Smooth muscle cell (in vitro differentiated cells): Measurements from ENCODE around the gene KLF11. TPM values are rescaled to one million over a fixed set of nuclear protein-coding genes. Genes with fewer than 3 reads are reported as not detected.

Experiments
- DNase-seq: peaks from one replicate; lab custom pipeline; 2025; ENCODE audit not compliant: unreplicated experiment; lab: John Stamatoyannopoulos, UW
- H2AFZ ChIP-seq: fragments of 200-600 bp; sonication (generic); 2 replicates; pipeline ENCODE4 v1.6.0; 2016; ENCODE audit warnings: antibody characterized with exemption, low read depth, mild to moderate bottlenecking
- H3F3A ChIP-seq: fragments of 200-600 bp; sonication (generic); 2 replicates; pipeline ENCODE4 v1.6.0; 2017; ENCODE audit warnings: antibody characterized with exemption, low read depth
- H3K27ac ChIP-seq: fragments of 200-600 bp; sonication (generic); 2 replicates; pipeline ENCODE4 v1.5.1; 2016; ENCODE audit warnings: low read depth, mild to moderate bottlenecking
- H3K27me3 ChIP-seq: fragments of 200-600 bp; sonication (generic); 2 replicates; pipeline ENCODE4 v1.6.1; 2016; ENCODE audit warnings: low read depth, mild to moderate bottlenecking
- H3K36me3 ChIP-seq: fragments of 200-600 bp; sonication (generic); 2 replicates; pipeline ENCODE4 v1.5.1; 2016; ENCODE audit warnings: low read depth
- H3K4me1 ChIP-seq: fragments of 200-600 bp; sonication (generic); 2 replicates; pipeline ENCODE4 v1.5.1; 2016; ENCODE audit warnings: low read depth
- H3K4me2 ChIP-seq: fragments of 200-600 bp; sonication (generic); 2 replicates; pipeline ENCODE4 v1.6.0; 2016; ENCODE audit warnings: mild to moderate bottlenecking
- H3K4me3 ChIP-seq: fragments of 200-600 bp; sonication (generic); 2 replicates; pipeline ENCODE4 v1.5.1; 2016; ENCODE audit warnings: mild to moderate bottlenecking
- H3K79me2 ChIP-seq: fragments of 200-600 bp; sonication (generic); 2 replicates; pipeline ENCODE4 v1.6.0; 2016; ENCODE audit warnings: low read depth, mild to moderate bottlenecking
- H3K9ac ChIP-seq: fragments of 200-600 bp; sonication (generic); 2 replicates; pipeline ENCODE4 v1.6.0; 2016; ENCODE audit warnings: low read depth
- H3K9me3 ChIP-seq: fragments of 200-600 bp; sonication (generic); replicated peaks from 2 replicates; pipeline ENCODE4 v1.5.1; 2016; ENCODE audit warnings: low read depth
- H4K20me1 ChIP-seq: fragments of 200-600 bp; sonication (generic); 2 replicates; pipeline ENCODE4 v1.6.0; 2016; ENCODE audit warnings: low read depth
- WGBS: methylation state at CpG from one replicate; pipeline ENCODE4 v1.1.7; 2016; ENCODE audit warnings: low lambda C conversion rate; 5-methylcytosine and 5-hydroxymethylcytosine counted together
- polyA plus RNA-seq: library from polyadenylated mRNA; unstranded; fragments of >200 nt; fragmentation: Nextera tagmentation; extraction: Ambion mirVana; gene quantifications from 2 replicates; pipeline ENCODE4 v1.2.1, GENCODE V29; 2016
- total RNA-seq: library from RNA; depleted of rRNA; stranded (reverse); fragments of >200 nt; gene quantifications from 2 replicates; pipeline ENCODE4 v1.2.3, GENCODE V29; 2014
- TF ChIP-seq, protein P1 (sequence below): fragments of 200-600 bp; sonication (generic); IDR thresholded peaks from 2 replicates; pipeline ENCODE4 v1.5.1; 2017; ENCODE audit warnings: borderline replicate concordance, mild to moderate bottlenecking, antibody characterized with exemption; ENCODE audit not compliant: insufficient read depth, poor library complexity, severe bottlenecking

KLF11 gene
- total and polyA plus RNA-seq, 2 experiments from 2014 or later, result 9.9 to 12.7 TPM

GRCh38 chr2:10007921-10008808 lies 35.2 kb upstream of the KLF11 start:
- Histone ChIP-seq H3F3A (no peaks in the 10 kb centered on the region), H3K79me2 (no peaks in the 10 kb centered on the region), H3K4me2 (peak overlapping the region; percentile 29), H3K27me3 (no peaks in the 10 kb centered on the region), H4K20me1 (no peaks in the 10 kb centered on the region), H2AFZ (peak overlapping the region; percentile 56), H3K36me3 (no peaks in the 10 kb centered on the region), H3K9me3 (no peaks in the 10 kb centered on the region), H3K4me3 (no peak overlapping the region), H3K4me1 (peaks cover 6% of the 10 kb centered on the region), H3K27ac (peak overlapping the region; percentile 5), H3K9ac (no peak overlapping the region)
- TF ChIP-seq, protein P1, sequence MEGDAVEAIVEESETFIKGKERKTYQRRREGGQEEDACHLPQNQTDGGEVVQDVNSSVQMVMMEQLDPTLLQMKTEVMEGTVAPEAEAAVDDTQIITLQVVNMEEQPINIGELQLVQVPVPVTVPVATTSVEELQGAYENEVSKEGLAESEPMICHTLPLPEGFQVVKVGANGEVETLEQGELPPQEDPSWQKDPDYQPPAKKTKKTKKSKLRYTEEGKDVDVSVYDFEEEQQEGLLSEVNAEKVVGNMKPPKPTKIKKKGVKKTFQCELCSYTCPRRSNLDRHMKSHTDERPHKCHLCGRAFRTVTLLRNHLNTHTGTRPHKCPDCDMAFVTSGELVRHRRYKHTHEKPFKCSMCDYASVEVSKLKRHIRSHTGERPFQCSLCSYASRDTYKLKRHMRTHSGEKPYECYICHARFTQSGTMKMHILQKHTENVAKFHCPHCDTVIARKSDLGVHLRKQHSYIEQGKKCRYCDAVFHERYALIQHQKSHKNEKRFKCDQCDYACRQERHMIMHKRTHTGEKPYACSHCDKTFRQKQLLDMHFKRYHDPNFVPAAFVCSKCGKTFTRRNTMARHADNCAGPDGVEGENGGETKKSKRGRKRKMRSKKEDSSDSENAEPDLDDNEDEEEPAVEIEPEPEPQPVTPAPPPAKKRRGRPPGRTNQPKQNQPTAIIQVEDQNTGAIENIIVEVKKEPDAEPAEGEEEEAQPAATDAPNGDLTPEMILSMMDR, result no peak
- no peak for DNase-seq
- WGBS, result 68% methylated on average over 20 of the region's 22 CpGs

DNA sequence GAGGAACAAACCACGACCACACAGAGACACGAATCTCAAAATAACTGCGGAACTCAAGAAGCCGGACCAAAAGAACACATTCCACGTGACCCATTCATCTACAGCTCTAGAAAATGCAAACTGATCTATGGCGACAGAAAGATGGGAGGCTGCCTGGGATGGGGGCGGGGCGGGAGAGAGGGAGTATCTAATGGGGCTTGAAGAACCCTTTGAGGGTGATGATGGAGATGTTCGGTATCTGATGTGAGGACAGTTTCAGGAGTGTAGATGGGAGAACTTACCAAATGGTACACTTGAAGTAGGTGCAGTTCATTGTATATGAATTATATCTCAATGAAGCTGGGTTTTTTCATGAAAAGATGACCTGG lies 34.6 kb upstream of the KLF11 start:
- Histone ChIP-seq H3F3A (no peaks in the 10 kb centered on the region), H3K9me3 (no peaks in the 10 kb centered on the region), H4K20me1 (no peaks in the 10 kb centered on the region), H3K4me2 (peak overlapping the region; percentile 29), H3K27ac (no peak overlapping the region), H3K79me2 (no peaks in the 10 kb centered on the region), H3K27me3 (no peaks in the 10 kb centered on the region), H2AFZ (peak overlapping the region; percentile 39), H3K9ac (no peak overlapping the region), H3K4me3 (no peak overlapping the region), H3K36me3 (no peaks in the 10 kb centered on the region), H3K4me1 (peaks cover 6% of the 10 kb centered on the region)
- DNase-seq, result no peak
- 83% methylated on average over 9 of the region's 9 CpGs for WGBS
- TF ChIP-seq, protein P1, result no peak

DNA sequence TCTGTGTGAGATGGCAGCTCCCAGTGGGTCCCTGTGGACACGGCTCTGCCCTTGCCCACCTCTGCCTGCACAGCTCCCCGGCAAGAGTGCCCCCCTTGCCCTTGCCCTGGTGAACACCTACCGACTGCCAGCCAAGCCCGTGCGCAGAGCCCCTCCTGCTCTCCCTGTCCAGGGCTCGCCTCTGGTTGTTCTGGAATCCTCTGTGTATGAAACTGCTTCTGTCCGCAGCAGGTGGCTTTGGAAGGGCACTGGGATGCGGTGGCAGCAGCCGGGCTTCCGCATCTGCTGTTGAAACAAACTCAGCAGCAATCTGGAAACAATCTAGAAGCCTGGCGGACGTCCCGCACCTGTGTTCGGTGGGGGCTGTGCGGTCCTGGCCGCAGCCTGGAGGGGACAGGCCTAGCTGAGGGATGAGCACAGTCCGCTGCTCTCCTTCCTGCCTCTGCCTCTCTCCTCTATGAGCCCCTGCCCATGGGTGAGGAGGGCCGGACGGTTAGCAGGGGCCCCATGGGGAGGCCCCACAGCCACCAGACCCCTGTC lies 34.0 kb upstream of the KLF11 start:
- Histone ChIP-seq H2AFZ (no peak overlapping the region), H4K20me1 (no peaks in the 10 kb centered on the region), H3F3A (no peaks in the 10 kb centered on the region), H3K9me3 (no peaks in the 10 kb centered on the region), H3K9ac (no peak overlapping the region), H3K4me1 (peaks cover 6% of the 10 kb centered on the region), H3K36me3 (no peaks in the 10 kb centered on the region), H3K4me3 (no peak overlapping the region), H3K27ac (peak overlapping the region; percentile 6), H3K79me2 (no peaks in the 10 kb centered on the region), H3K4me2 (no peak overlapping the region), H3K27me3 (no peaks in the 10 kb centered on the region)
- DNase-seq, result no peak
- WGBS, result 91% methylated on average over 18 of the region's 19 CpGs
- TF ChIP-seq, protein P1, result no peak
